Measurements from ENCODE around the gene PPDPF. TPM values are rescaled to one million over a fixed set of nuclear protein-coding genes. Genes with fewer than 3 reads are reported as not detected.

Gene PPDPF
- total RNA-seq, 1 experiment from 2014 or later: 243 TPM

GRCh38 chr20:63565021-63565698 is 44.6 kb downstream of the PPDPF start:
- no TSS peak for BruUV-seq (replicated peaks)
- ChIA-PET POLR2A (ENCODE audit: unreplicated experiment) (no interaction called here), CTCF (no interaction called here)
- H2AFZ ChIP-seq: no peak overlapping the region
- no peaks in the 10 kb centered on the region for H3K27me3 ChIP-seq (ENCODE audit: insufficient read depth, low read depth)
- H3K27ac ChIP-seq: no peak overlapping the region
- H4K20me1 ChIP-seq (ENCODE audit: insufficient read depth): no peaks in the 10 kb centered on the region
- no peaks in the 10 kb centered on the region for H3K9me2 ChIP-seq (ENCODE audit: insufficient read depth)
- H3K4me2 ChIP-seq: no peak overlapping the region
- no peak overlapping the region for H3K4me3 ChIP-seq
- no peaks in the 10 kb centered on the region for H3K4me1 ChIP-seq (replicated peaks; ENCODE audit: insufficient read depth)
- intact Hi-C loops (cut with micrococcal nuclease; ENCODE audit: unreplicated experiment): no loop called here
- no peaks in the 10 kb centered on the region for H3K36me3 ChIP-seq (ENCODE audit: low read depth)
- no peaks in the 10 kb centered on the region for H3K9me3 ChIP-seq (ENCODE audit: insufficient read depth, low read depth)
- H3F3A ChIP-seq (ENCODE audit: insufficient read depth, low read depth): peaks cover 3% of the 10 kb centered on the region; the same call in 1 of the 2 replicates
- H3K79me2 ChIP-seq (ENCODE audit: low read depth): no peaks in the 10 kb centered on the region
- DNase-seq: no peak
- TF ChIP-seq CTCF (conservative IDR thresholded peaks at IDR 0.05) (no peak), EZH2 (IDR thresholded peaks at IDR 0.05; ENCODE audit: low read depth) (no peak)

GRCh38 chr20:63565699-63566335 is 45.3 kb downstream of the PPDPF start:
- BruUV-seq (replicated peaks): no TSS peak
- Histone ChIP-seq H2AFZ (no peak overlapping the region), H3K79me2 (ENCODE audit: low read depth) (no peaks in the 10 kb centered on the region), H3K27me3 (ENCODE audit: insufficient read depth, low read depth) (no peaks in the 10 kb centered on the region), H4K20me1 (ENCODE audit: insufficient read depth) (no peaks in the 10 kb centered on the region), H3K9me2 (ENCODE audit: insufficient read depth) (no peaks in the 10 kb centered on the region), H3K4me2 (no peak overlapping the region), H3F3A (ENCODE audit: insufficient read depth, low read depth) (peaks cover 3% of the 10 kb centered on the region; the same call in 1 of the 2 replicates), H3K9me3 (ENCODE audit: insufficient read depth, low read depth) (no peaks in the 10 kb centered on the region), H3K36me3 (ENCODE audit: low read depth) (no peaks in the 10 kb centered on the region), H3K4me1 (replicated peaks; ENCODE audit: insufficient read depth) (no peaks in the 10 kb centered on the region), H3K27ac (no peak overlapping the region), H3K4me3 (no peak overlapping the region)
- POLR2A ChIA-PET (ENCODE audit: unreplicated experiment): no interaction called here
- no peak for DNase-seq
- CTCF ChIA-PET: no interaction called here
- no peak for TF ChIP-seq CTCF (conservative IDR thresholded peaks at IDR 0.05)
- TF ChIP-seq EZH2 (IDR thresholded peaks at IDR 0.05; ENCODE audit: low read depth): no peak
- intact Hi-C loops (cut with micrococcal nuclease; ENCODE audit: unreplicated experiment): no loop called here

GRCh38 chr20:63566395-63567135 is 46.0 kb downstream of the PPDPF start:
- Histone ChIP-seq H3K27ac (no peak overlapping the region), H3K4me1 (replicated peaks; ENCODE audit: insufficient read depth) (no peaks in the 10 kb centered on the region), H4K20me1 (ENCODE audit: insufficient read depth) (no peaks in the 10 kb centered on the region), H3K9me2 (ENCODE audit: insufficient read depth) (no peaks in the 10 kb centered on the region), H3K27me3 (ENCODE audit: insufficient read depth, low read depth) (no peaks in the 10 kb centered on the region), H3F3A (ENCODE audit: insufficient read depth, low read depth) (peaks cover 3% of the 10 kb centered on the region; the same call in 1 of the 2 replicates), H3K4me2 (no peak overlapping the region), H3K79me2 (ENCODE audit: low read depth) (no peaks in the 10 kb centered on the region), H3K9me3 (ENCODE audit: insufficient read depth, low read depth) (no peaks in the 10 kb centered on the region), H2AFZ (no peak overlapping the region), H3K36me3 (ENCODE audit: low read depth) (no peaks in the 10 kb centered on the region), H3K4me3 (no peak overlapping the region)
- no TSS peak for BruUV-seq (replicated peaks)
- no peak for DNase-seq
- POLR2A ChIA-PET (ENCODE audit: unreplicated experiment): no interaction called here
- CTCF ChIA-PET: interaction anchor here (0.7 kb wide), 2 partner anchors 297 to 537 kb away, joined by 4 to 6 read pairs; no protein-coding TSS in a partner anchor
- TF ChIP-seq CTCF (conservative IDR thresholded peaks at IDR 0.05) (no peak), EZH2 (IDR thresholded peaks at IDR 0.05; ENCODE audit: low read depth) (no peak)
- intact Hi-C loops (cut with micrococcal nuclease; ENCODE audit: unreplicated experiment): no loop called here

All from PC-9 (cell line).